HepG2 (cell line): ENCODE measurements around the gene DARS2.

Source experiments
- ARHGAP35 ChIP-seq: sonication (generic); formaldehyde crosslinking; IDR thresholded peaks from 2 replicates; pipeline ENCODE4 v1.9.0; 2022; ENCODE audit warnings: mild to moderate bottlenecking, inconsistent platforms, moderate library complexity, missing genetic modification reagents, borderline replicate concordance
- CREBL2 ChIP-seq: sonication (generic); formaldehyde crosslinking; IDR thresholded peaks from 2 replicates; pipeline ENCODE4 v1.8.1; 2023; ENCODE audit warnings: missing genetic modification reagents, mild to moderate bottlenecking, borderline replicate concordance
- EHMT2 ChIP-seq: fragments of 200-600 bp; sonication (generic); IDR thresholded peaks from 2 replicates; pipeline ENCODE4 v1.7.0; 2017; ENCODE audit warnings: antibody characterized with exemption, low read depth, low read length, borderline replicate concordance
- KDM4B ChIP-seq: sonication (generic); formaldehyde crosslinking; IDR thresholded peaks from 2 replicates; pipeline ENCODE4 v1.4.0; 2020; ENCODE audit warnings: missing genetic modification reagents
- POLR2A ChIP-seq, 2 experiments: IDR thresholded peaks; 2 replicates each; pipeline ENCODE4 v1.6.1; 2011; ENCODE audit warnings: low read depth in 2 of 2, low read length in 2 of 2, mild to moderate bottlenecking in 1 of 2, moderate library complexity in 1 of 2; ENCODE audit not compliant: insufficient read depth in 1 of 2
- SP1 ChIP-seq, 2 experiments: fragments of 450-650 bp in 1 of 2; sonication (generic) in 1 of 2; formaldehyde crosslinking in 1 of 2; IDR thresholded peaks; 2 replicates each; pipeline versions ENCODE4 v1.4.0 to v1.6.1; 2016 to 2020; ENCODE audit warnings: missing genetic modification reagents in 1 of 2
- TBL1XR1 ChIP-seq: fragments of 150-350 bp; IDR thresholded peaks from 2 replicates; pipeline ENCODE4 v1.6.1; 2014; ENCODE audit warnings: borderline replicate concordance, low read length; ENCODE audit not compliant: partially characterized antibody
- ZBTB2 ChIP-seq: sonication (generic); formaldehyde crosslinking; IDR thresholded peaks from 2 replicates; pipeline ENCODE4 v1.8.0; 2022; ENCODE audit warnings: low read depth, missing genetic modification reagents
- ZGPAT ChIP-seq: IDR thresholded peaks from 2 replicates; pipeline ENCODE4 v1.6.1; 2016; ENCODE audit warnings: mild to moderate bottlenecking
- ZNF580 ChIP-seq: IDR thresholded peaks from 2 replicates; pipeline ENCODE4 v1.6.1; 2016; ENCODE audit warnings: low read depth, borderline replicate concordance
- ZSCAN30 ChIP-seq: sonication (generic); formaldehyde crosslinking; IDR thresholded peaks from 2 replicates; pipeline ENCODE4 v1.5.0; 2020; ENCODE audit warnings: mild to moderate bottlenecking, missing genetic modification reagents

DNA sequence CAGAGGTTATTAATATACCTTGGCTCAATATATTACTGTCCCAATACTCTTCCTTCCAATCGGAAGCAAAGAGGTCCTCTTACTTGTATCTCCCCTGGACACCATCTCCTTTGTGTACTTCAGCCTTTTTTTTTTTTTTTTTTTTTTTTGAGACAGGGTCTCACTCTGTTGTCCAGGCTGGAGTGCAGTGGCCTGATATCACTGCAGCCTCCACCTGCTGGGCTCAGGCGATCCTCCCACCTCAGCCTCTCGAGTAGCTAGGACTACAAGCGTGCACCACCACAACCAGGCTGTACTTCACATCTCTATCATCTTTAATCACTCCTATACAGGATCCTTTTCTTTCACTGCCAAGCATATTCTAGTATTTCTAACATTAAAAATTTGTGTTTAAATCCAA, 2.8 kb upstream of the DARS2 start:
- TF ChIP-seq SP1 (IDR thresholded peaks at IDR 0.05) (no peak), SP1 (CRISPR knock-in tag; IDR thresholded peaks at IDR 0.05) (no peak), EHMT2 (no peak), ZGPAT (CRISPR knock-in tag) (no peak), ZSCAN30 (CRISPR knock-in tag) (no peak), POLR2A (IDR thresholded peaks at IDR 0.05; ENCODE audit: insufficient read depth in 1 of 2, low read depth in 2 of 2, low read length in 2 of 2) (no peak), ZNF580 (CRISPR knock-in tag) (no peak), ARHGAP35 (CRISPR knock-in tag) (no peak), CREBL2 (CRISPR knock-in tag) (no peak), KDM4B (CRISPR knock-in tag) (no peak), ZBTB2 (no peak), TBL1XR1 (no peak)
